OCI-LY3 (cell line): ENCODE results near the gene RHBDD1.
A peak's percentile ranks its signal among the peaks of the same experiment; 100 is the strongest.

Source experiments
- H2AFZ ChIP-seq: fragments of 200-600, 300-600 bp; shearing (Covaris generic); 2 replicates; pipeline ENCODE4 v1.6.0; 2014; ENCODE audit warnings: antibody characterized with exemption, low read depth, low read length
- H3K27ac ChIP-seq: fragments of 200-600, 300-600 bp; sonication (generic); 2 replicates; pipeline ENCODE4 v1.5.1; 2014; ENCODE audit warnings: mild to moderate bottlenecking, low read length, moderate library complexity, mixed read lengths
- H3K27me3 ChIP-seq: fragments of 200-600, 300-600 bp; sonication (generic); 2 replicates; pipeline ENCODE4 v1.6.1; 2014; ENCODE audit warnings: low read depth, low read length, mixed read lengths
- H3K36me3 ChIP-seq: fragments of 200-600, 300-600 bp; sonication (generic); replicated peaks from 2 replicates; pipeline ENCODE3; 2014; ENCODE audit warnings: low read depth, low read length, mixed read lengths
- H3K4me1 ChIP-seq: fragments of 300-600, 200-600 bp; sonication (generic); 2 replicates; pipeline ENCODE4 v1.6.1; 2014; ENCODE audit warnings: low read length, mixed read lengths
- H3K4me2 ChIP-seq: fragments of 200-600, 300-600 bp; sonication (generic); 2 replicates; pipeline ENCODE4 v1.6.1; 2014; ENCODE audit warnings: low read length, mixed read lengths
- H3K4me3 ChIP-seq: fragments of 300-600, 200-600 bp; sonication (generic); 2 replicates; pipeline ENCODE4 v1.5.1; 2014; ENCODE audit warnings: antibody characterized with exemption, mild to moderate bottlenecking, low read length, moderate library complexity
- H3K79me2 ChIP-seq: fragments of 300-600, 200-600 bp; shearing (Covaris generic); 2 replicates; pipeline ENCODE4 v1.6.1; 2014; ENCODE audit warnings: mild to moderate bottlenecking, low read length, mixed read lengths
- H3K9ac ChIP-seq: fragments of 300-600, 200-600 bp; shearing (Covaris generic); 2 replicates; pipeline ENCODE4 v1.6.0; 2014; ENCODE audit warnings: mild to moderate bottlenecking, low read length, moderate library complexity
- H3K9me3 ChIP-seq: fragments of 200-600, 300-600 bp; shearing (Covaris generic); 2 replicates; pipeline ENCODE4 v1.6.1; 2014; ENCODE audit warnings: low read length, mixed read lengths; ENCODE audit not compliant: insufficient read depth
- H4K20me1 ChIP-seq: fragments of 200-600, 300-600 bp; sonication (generic); 2 replicates; pipeline ENCODE4 v1.6.1; 2016; ENCODE audit warnings: low read length, mixed read lengths; ENCODE audit not compliant: insufficient read depth
- EZH2phosphoT487 ChIP-seq: fragments of 200-600 bp; shearing (Covaris generic); IDR thresholded peaks from 2 replicates; pipeline ENCODE4 v1.6.1; 2018; ENCODE audit warnings: antibody characterized with exemption, mixed run types, low read depth
- TF ChIP-seq, protein P1 (sequence below): fragments of 200-600, 300-600 bp; sonication (generic); IDR thresholded peaks from 2 replicates; pipeline ENCODE4 v1.5.1; 2014; ENCODE audit warnings: antibody characterized with exemption, low read length, low read depth

RHBDD1 gene

DNA sequence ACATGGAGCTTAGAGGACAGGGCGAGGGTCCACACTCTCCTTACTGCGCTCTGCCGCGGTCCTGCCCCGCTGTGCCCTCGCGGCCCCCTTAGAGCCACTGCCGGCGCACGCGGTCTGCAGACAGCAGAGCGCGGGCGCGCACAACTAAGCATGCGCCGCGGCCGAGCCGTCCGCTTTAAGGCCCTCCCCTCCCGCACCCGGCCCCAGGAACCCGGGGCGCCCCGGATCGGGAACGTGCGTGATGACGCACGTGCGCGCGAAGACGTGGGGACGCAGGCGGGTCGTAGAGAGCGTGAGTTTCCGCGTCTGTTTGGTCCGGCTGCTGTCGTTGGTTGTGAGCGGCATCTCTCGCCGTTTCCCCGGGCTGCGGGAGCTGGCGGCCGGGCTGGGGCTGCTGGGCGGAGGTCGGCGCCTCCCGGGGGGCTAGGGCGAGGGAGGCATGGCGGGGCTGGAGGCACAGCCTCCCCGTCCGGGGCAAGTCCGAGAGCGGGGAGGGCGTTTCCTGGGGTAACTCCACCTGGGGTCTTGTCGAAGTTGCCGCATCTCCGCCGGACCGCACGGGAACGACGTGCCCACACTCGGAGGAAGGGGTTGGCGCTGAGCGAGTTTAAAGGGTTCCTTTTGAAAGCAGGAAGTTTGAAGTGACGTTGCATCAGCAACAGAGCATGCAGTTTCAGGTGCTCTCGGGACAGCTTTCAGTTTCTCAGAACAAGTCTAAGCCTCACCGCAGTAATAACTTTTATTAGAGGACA lies at the start of gene RHBDD1:
TSS of gene RHBDD1 (plus strand) at position 259 of the 752 bp plus-strand sequence. CDS start 28,640 bp downstream, outside the sequence.
- peak within 1 kb of the TSS; percentile 99 for H3K9ac ChIP-seq
- H3K36me3 ChIP-seq, result peaks cover 6% of the 10 kb centered on the region
- no peaks in the 10 kb centered on the region for H3K9me3 ChIP-seq
- no peak for TF ChIP-seq EZH2phosphoT487
- TF ChIP-seq, protein P1, sequence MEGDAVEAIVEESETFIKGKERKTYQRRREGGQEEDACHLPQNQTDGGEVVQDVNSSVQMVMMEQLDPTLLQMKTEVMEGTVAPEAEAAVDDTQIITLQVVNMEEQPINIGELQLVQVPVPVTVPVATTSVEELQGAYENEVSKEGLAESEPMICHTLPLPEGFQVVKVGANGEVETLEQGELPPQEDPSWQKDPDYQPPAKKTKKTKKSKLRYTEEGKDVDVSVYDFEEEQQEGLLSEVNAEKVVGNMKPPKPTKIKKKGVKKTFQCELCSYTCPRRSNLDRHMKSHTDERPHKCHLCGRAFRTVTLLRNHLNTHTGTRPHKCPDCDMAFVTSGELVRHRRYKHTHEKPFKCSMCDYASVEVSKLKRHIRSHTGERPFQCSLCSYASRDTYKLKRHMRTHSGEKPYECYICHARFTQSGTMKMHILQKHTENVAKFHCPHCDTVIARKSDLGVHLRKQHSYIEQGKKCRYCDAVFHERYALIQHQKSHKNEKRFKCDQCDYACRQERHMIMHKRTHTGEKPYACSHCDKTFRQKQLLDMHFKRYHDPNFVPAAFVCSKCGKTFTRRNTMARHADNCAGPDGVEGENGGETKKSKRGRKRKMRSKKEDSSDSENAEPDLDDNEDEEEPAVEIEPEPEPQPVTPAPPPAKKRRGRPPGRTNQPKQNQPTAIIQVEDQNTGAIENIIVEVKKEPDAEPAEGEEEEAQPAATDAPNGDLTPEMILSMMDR, result no peak
- no peaks in the 10 kb centered on the region for H3K27me3 ChIP-seq
- H3K27ac ChIP-seq, result peak within 1 kb of the TSS; percentile 100
- peak within 1 kb of the TSS; percentile 97 for H3K4me2 ChIP-seq
- peaks cover 27% of the 10 kb centered on the region for H3K4me1 ChIP-seq
- H3K79me2 ChIP-seq, result peaks cover 36% of the 10 kb centered on the region
- H2AFZ ChIP-seq, result peak within 1 kb of the TSS; percentile 89
- H3K4me3 ChIP-seq, result peak within 1 kb of the TSS; percentile 99
- H4K20me1 ChIP-seq, result no peaks in the 10 kb centered on the region

DNA sequence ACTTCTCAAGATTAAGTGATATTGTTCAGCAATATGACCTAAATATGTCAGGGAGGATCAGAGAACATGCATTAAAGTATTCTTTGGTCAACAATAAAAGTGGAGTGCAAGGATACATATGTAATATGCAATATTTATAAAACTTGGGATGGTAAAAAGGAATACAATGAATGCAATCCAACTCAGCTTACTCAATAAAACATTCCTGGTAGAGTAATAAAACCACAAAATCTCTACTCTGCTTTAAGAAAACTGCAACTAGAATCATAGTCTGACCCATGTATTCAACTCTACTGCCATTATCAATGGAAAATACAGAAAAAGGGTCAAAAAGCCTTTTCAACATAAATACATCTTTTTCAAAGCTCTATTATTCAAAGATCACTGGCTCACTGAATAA lies 47.8 kb upstream of the RHBDD1 start:
- no peaks in the 10 kb centered on the region for H3K9me3 ChIP-seq
- TF ChIP-seq, protein P1, result no peak
- no peak for TF ChIP-seq EZH2phosphoT487
- no peaks in the 10 kb centered on the region for H3K27me3 ChIP-seq
- H3K36me3 ChIP-seq, result no peaks in the 10 kb centered on the region
- H3K4me1 ChIP-seq, result peaks cover 14% of the 10 kb centered on the region
- no peak overlapping the region for H3K27ac ChIP-seq
- H3K79me2 ChIP-seq, result no peaks in the 10 kb centered on the region
- no peak overlapping the region for H3K9ac ChIP-seq
- no peak overlapping the region for H3K4me2 ChIP-seq
- H3K4me3 ChIP-seq, result no peak overlapping the region
- no peaks in the 10 kb centered on the region for H4K20me1 ChIP-seq
- H2AFZ ChIP-seq, result no peak overlapping the region

DNA sequence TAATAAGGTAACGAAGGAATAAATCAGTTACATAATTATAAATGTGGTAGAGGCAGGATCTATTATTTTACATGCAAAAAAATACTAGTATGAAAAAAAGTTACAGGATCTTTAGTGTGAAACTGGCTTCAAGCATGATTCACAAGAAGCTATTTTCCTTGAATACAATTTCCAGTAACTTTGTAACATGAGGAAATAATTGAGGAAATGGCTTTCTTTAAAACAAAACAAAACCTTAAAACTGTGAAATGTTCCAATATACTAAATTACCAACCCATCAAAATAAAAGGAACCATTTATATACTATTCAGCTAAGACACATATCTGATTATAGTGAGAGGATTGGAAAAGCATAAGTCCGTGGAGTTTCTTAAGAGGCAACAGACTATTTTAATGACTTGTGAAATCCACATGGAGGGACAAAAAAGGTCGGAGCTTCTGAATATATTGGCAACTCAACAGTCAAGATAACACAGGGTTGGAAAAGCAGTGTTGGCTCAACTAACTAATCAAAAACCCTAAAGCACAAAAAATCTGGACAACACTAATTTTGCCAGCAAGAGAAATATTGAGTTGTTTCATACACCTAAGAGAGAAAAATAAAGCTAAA lies 46.9 kb upstream of the RHBDD1 start:
- no peak for TF ChIP-seq EZH2phosphoT487
- TF ChIP-seq, protein P1, result no peak
- Histone ChIP-seq H3K36me3 (no peaks in the 10 kb centered on the region), H3K4me3 (no peak overlapping the region), H3K27ac (no peak overlapping the region), H3K79me2 (no peaks in the 10 kb centered on the region), H3K9me3 (no peaks in the 10 kb centered on the region), H3K9ac (no peak overlapping the region), H2AFZ (no peak overlapping the region), H4K20me1 (no peaks in the 10 kb centered on the region), H3K4me1 (peaks cover 14% of the 10 kb centered on the region), H3K27me3 (no peaks in the 10 kb centered on the region), H3K4me2 (no peak overlapping the region)

- Histone ChIP-seq H3K27ac (no peak overlapping the region), H3K36me3 (no peaks in the 10 kb centered on the region), H2AFZ (no peak overlapping the region), H3K4me2 (no peak overlapping the region), H3K27me3 (no peaks in the 10 kb centered on the region), H3K4me3 (no peak overlapping the region), H3K9me3 (no peaks in the 10 kb centered on the region), H4K20me1 (no peaks in the 10 kb centered on the region), H3K9ac (no peak overlapping the region), H3K4me1 (peaks cover 14% of the 10 kb centered on the region), H3K79me2 (no peaks in the 10 kb centered on the region)
- no peak for TF ChIP-seq EZH2phosphoT487
- TF ChIP-seq, protein P1, result no peak
These were observed 45.8 kb upstream of the RHBDD1 start for GRCh38 chr2:226790011-226790410.
